Neuronal stem cell (in vitro differentiated cells): Measurements from ENCODE around the gene SSTR1.

Experiments
- DNase-seq: peaks from one replicate; pipeline ENCODE4 v3.0.0-alpha.2; 2013; ENCODE audit warnings: low spot score
- H2AFZ ChIP-seq: one replicate; pipeline ENCODE4 v1.6.1; 2013; ENCODE audit warnings: mild to moderate bottlenecking, low read length, inconsistent platforms
- H2AK5ac ChIP-seq: 2 replicates; pipeline ENCODE4 v1.6.1; 2013; ENCODE audit warnings: low read depth, mild to moderate bottlenecking, inconsistent platforms, low read length, moderate library complexity, mixed read lengths
- H2BK120ac ChIP-seq: 2 replicates; pipeline ENCODE4 v1.6.1; 2013; ENCODE audit warnings: low read depth, mild to moderate bottlenecking, inconsistent platforms, low read length, moderate library complexity, mixed read lengths
- H2BK12ac ChIP-seq: one replicate; pipeline ENCODE4 v1.6.1; 2013; ENCODE audit warnings: low read length, inconsistent platforms
- H2BK15ac ChIP-seq: 2 replicates; pipeline ENCODE4 v1.6.1; 2013; ENCODE audit warnings: mild to moderate bottlenecking, low read length, inconsistent platforms, mixed read lengths
- H2BK5ac ChIP-seq: one replicate; pipeline ENCODE4 v1.6.1; 2013; ENCODE audit warnings: inconsistent platforms, mild to moderate bottlenecking, low read length, moderate library complexity
- H3K14ac ChIP-seq: one replicate; pipeline ENCODE4 v1.6.1; 2013; ENCODE audit warnings: low read length, inconsistent platforms
- H3K18ac ChIP-seq: 2 replicates; pipeline ENCODE4 v1.6.1; 2013; ENCODE audit warnings: low read length, inconsistent platforms
- H3K23ac ChIP-seq: 2 replicates; pipeline ENCODE4 v1.6.1; 2013; ENCODE audit warnings: low read depth, mild to moderate bottlenecking, mixed read lengths, low read length, inconsistent platforms; ENCODE audit not compliant: poor library complexity
- H3K27ac ChIP-seq: replicated peaks from 3 replicates; pipeline ENCODE4 v1.5.1; 2013; ENCODE audit warnings: low read length, inconsistent platforms
- H3K27me3 ChIP-seq, 3 experiments: 2 replicates each; pipeline ENCODE4 v1.6.1; 2013; ENCODE audit warnings: low read length in 3 of 3, mild to moderate bottlenecking in 2 of 3, inconsistent platforms in 1 of 3, low read depth in 1 of 3, mixed read lengths in 1 of 3, moderate library complexity in 1 of 3; ENCODE audit not compliant: control insufficient read depth in 3 of 3, insufficient read depth in 3 of 3
- H3K36me3 ChIP-seq, 2 donors: replicated peaks in 1 of 2; 2 replicates each; pipeline ENCODE4 v1.6.1; 2013; ENCODE audit warnings: low read length in 2 of 2; ENCODE audit not compliant: control insufficient read depth in 2 of 2, insufficient read depth in 2 of 2
- H3K4ac ChIP-seq: 2 replicates; pipeline ENCODE4 v1.6.1; 2013; ENCODE audit warnings: inconsistent platforms, mild to moderate bottlenecking, low read length, moderate library complexity
- H3K4me1 ChIP-seq, 2 donors: 1 replicate in 1 of 2; 2 replicates in 1 of 2; pipeline ENCODE4 v1.6.1; 2013; ENCODE audit warnings: low read length in 2 of 2, low read depth in 1 of 2; ENCODE audit not compliant: control insufficient read depth in 2 of 2, insufficient read depth in 1 of 2
- H3K4me2 ChIP-seq: one replicate; pipeline ENCODE4 v1.6.1; 2013; ENCODE audit warnings: mild to moderate bottlenecking, low read length, inconsistent platforms; ENCODE audit not compliant: insufficient read depth, poor library complexity, severe bottlenecking
- H3K4me3 ChIP-seq, 2 donors: 2 replicates each; pipeline ENCODE4 v1.5.1; 2013; ENCODE audit warnings: low read length in 2 of 2, mild to moderate bottlenecking in 2 of 2, inconsistent platforms in 1 of 2, moderate library complexity in 1 of 2
- H3K79me1 ChIP-seq: one replicate; pipeline ENCODE4 v1.6.1; 2013; ENCODE audit warnings: low read depth, mild to moderate bottlenecking, inconsistent platforms, low read length, moderate library complexity
- H3K9ac ChIP-seq: one replicate; pipeline ENCODE4 v1.6.1; 2013; ENCODE audit warnings: mild to moderate bottlenecking, low read depth, low read length, inconsistent platforms; ENCODE audit not compliant: poor library complexity
- H3K9me3 ChIP-seq, 2 donors: replicated peaks in 1 of 2; 2 replicates each; pipeline versions ENCODE3 to v1.6.1; 2013; ENCODE audit warnings: low read length in 2 of 2, mild to moderate bottlenecking in 2 of 2, inconsistent platforms in 1 of 2, low read depth in 1 of 2, mixed read lengths in 1 of 2, moderate library complexity in 1 of 2; ENCODE audit not compliant: control insufficient read depth in 2 of 2, insufficient read depth in 1 of 2
- H4K8ac ChIP-seq: one replicate; pipeline ENCODE4 v1.6.1; 2013; ENCODE audit warnings: low read depth, mild to moderate bottlenecking, inconsistent platforms, low read length, moderate library complexity
- H4K91ac ChIP-seq: one replicate; pipeline ENCODE4 v1.6.1; 2013; ENCODE audit warnings: low read length, low read depth, mild to moderate bottlenecking, inconsistent platforms; ENCODE audit not compliant: poor library complexity
- WGBS, 2 donors: extraction: QIAGEN DNeasy Blood & Tissue Kit; methylation state at CpG; one replicate each; pipeline ENCODE4 v1.1.7; 2013; ENCODE audit warnings: missing lambda C conversion rate in 2 of 2, mixed read lengths in 1 of 2; ENCODE audit not compliant: insufficient read length in 2 of 2, insufficient replicate concordance in 1 of 2; ENCODE audit errors: extremely low coverage in 2 of 2; 5-methylcytosine and 5-hydroxymethylcytosine counted together

SSTR1 gene

DNA sequence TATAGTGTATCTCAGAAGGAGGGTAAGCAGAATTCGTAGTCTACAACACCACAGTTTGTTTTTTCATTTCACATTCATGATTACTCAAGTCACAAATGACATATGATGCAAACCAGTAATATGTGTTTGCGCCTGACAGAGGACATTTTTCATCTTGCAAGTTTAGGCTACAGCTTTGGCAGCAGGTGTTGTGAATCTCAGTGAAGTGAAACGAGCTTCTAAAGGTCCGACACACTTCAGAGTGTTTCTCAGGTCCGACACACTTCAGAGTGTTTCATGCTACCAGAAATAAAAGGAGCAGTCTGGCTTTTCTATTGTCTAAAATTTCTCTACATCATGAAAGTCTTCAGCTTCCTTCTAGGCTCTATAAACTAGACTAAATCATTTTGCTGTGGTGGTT, 25.5 kb downstream of the SSTR1 start:
- H3K27me3 ChIP-seq = no peaks in the 10 kb centered on the region
- H2BK120ac ChIP-seq = no peak overlapping the region
- no CpG with 5 or more reads among the region's 5 CpGs for WGBS, 2 donors
- H2AK5ac ChIP-seq = no peak overlapping the region
- H3K4me2 ChIP-seq = no peak overlapping the region
- no peak overlapping the region for H2BK15ac ChIP-seq
- H3K27ac ChIP-seq = no peak overlapping the region
- H3K23ac ChIP-seq = no peak overlapping the region
- H4K8ac ChIP-seq = no peak overlapping the region
- H2BK5ac ChIP-seq = no peak overlapping the region
- no peaks in the 10 kb centered on the region for H3K36me3 ChIP-seq
- H3K18ac ChIP-seq = no peak overlapping the region
- H2AFZ ChIP-seq = no peak overlapping the region
- H3K4me3 ChIP-seq = no peak overlapping the region
- H3K4me1 ChIP-seq = no peaks in the 10 kb centered on the region
- H3K4ac ChIP-seq = no peak overlapping the region
- no peak overlapping the region for H3K9ac ChIP-seq
- no peak overlapping the region for H2BK12ac ChIP-seq
- DNase-seq = no peak
- H3K9me3 ChIP-seq = peaks cover 0 to 1% of the 10 kb centered on the region in 2 donors
- H3K79me1 ChIP-seq = no peaks in the 10 kb centered on the region
- no peak overlapping the region for H4K91ac ChIP-seq
- no peak overlapping the region for H3K14ac ChIP-seq

DNA sequence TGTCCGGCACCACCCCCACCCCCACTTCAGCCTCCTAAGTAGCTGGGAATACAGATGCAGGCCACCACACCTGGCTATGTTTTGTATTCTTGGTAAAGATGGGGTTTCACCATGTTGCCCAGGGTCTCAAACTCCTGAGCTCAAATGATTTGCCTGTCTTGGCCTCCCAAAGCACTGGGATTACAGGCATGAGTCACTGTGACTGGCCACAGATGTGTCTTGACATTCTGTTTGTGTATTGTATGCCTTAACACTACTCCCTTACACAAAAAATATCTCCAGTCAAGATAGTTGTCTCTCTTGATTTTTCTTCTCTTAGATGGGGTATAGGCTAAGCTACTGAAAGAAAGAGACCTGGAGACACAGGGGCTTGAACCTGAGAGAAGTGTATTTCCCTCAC, 30.6 kb downstream of the SSTR1 start:
- no peak overlapping the region for H3K14ac ChIP-seq
- no peak overlapping the region for H3K9ac ChIP-seq
- H3K27me3 ChIP-seq = no peaks in the 10 kb centered on the region
- no peak overlapping the region for H3K23ac ChIP-seq
- H2AFZ ChIP-seq = no peak overlapping the region
- no peak overlapping the region for H3K4ac ChIP-seq
- H2BK12ac ChIP-seq = no peak overlapping the region
- no peak overlapping the region for H3K18ac ChIP-seq
- no peaks in the 10 kb centered on the region for H3K79me1 ChIP-seq
- no peak overlapping the region for H2BK120ac ChIP-seq
- no peak overlapping the region for H3K4me3 ChIP-seq
- H3K4me2 ChIP-seq = no peak overlapping the region
- H3K27ac ChIP-seq = no peak overlapping the region
- no peaks in the 10 kb centered on the region for H3K36me3 ChIP-seq
- H4K91ac ChIP-seq = no peak overlapping the region
- H3K4me1 ChIP-seq = no peaks in the 10 kb centered on the region
- no peak overlapping the region for H2BK5ac ChIP-seq
- H2BK15ac ChIP-seq = no peak overlapping the region
- no CpG with 5 or more reads among the region's 1 CpG for WGBS, 2 donors
- H2AK5ac ChIP-seq = no peak overlapping the region
- H4K8ac ChIP-seq = no peak overlapping the region
- no peak for DNase-seq
- peaks cover 0 to 1% of the 10 kb centered on the region in 2 donors for H3K9me3 ChIP-seq

GRCh38 chr14:38238878-38239277, 31.2 kb downstream of the SSTR1 start:
- Histone ChIP-seq H2AFZ (no peak overlapping the region), H3K27ac (no peak overlapping the region), H3K27me3 (no peaks in the 10 kb centered on the region), H3K4me1 (no peaks in the 10 kb centered on the region), H3K36me3 (no peaks in the 10 kb centered on the region), H3K18ac (no peak overlapping the region), H2BK5ac (no peak overlapping the region), H3K4me2 (no peak overlapping the region), H3K9me3 (peaks cover 0 to 1% of the 10 kb centered on the region in 2 donors), H3K9ac (no peak overlapping the region), H3K14ac (no peak overlapping the region), H3K79me1 (no peaks in the 10 kb centered on the region), H2BK120ac (no peak overlapping the region), H3K4me3 (no peak overlapping the region), H3K4ac (no peak overlapping the region), H3K23ac (no peak overlapping the region), H4K8ac (no peak overlapping the region), H2AK5ac (no peak overlapping the region), H2BK15ac (no peak overlapping the region), H2BK12ac (no peak overlapping the region), H4K91ac (no peak overlapping the region)
- DNase-seq = no peak

DNA sequence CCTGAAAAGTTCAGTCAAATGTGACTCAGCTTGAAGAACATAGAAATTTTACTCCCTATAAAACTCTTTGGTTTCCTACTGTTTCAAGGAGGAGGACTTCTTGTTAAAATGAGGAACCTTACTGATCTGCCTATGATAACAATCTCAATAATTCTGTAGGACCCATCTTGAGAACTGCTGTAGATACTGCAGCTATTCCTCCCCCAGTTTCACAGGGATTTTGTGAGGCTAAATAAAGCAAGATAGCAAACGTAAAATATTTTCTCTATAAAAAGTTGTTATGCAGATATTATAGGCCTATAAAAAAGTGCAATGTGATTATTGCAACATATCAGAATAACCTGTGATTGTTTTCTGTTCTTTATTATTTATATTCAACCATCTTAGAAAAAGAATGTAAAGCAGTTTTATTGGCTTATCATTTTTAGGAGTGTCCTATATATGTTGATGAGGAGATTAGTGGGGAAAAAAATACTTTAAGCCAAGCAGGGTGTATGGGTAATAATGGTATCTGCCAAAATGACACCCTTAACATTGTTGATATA, 36.1 kb downstream of the SSTR1 start:
- Histone ChIP-seq H3K27ac (no peak overlapping the region), H3K18ac (no peak overlapping the region), H2BK12ac (no peak overlapping the region), H3K23ac (no peak overlapping the region), H3K4me3 (no peak overlapping the region), H3K27me3 (no peaks in the 10 kb centered on the region), H3K14ac (no peak overlapping the region), H3K9ac (no peak overlapping the region), H2BK5ac (no peak overlapping the region), H3K4me2 (no peak overlapping the region), H4K8ac (no peak overlapping the region), H3K79me1 (no peaks in the 10 kb centered on the region), H4K91ac (no peak overlapping the region), H3K9me3 (no peaks in the 10 kb centered on the region), H2AK5ac (no peak overlapping the region), H3K4ac (no peak overlapping the region), H2BK15ac (no peak overlapping the region), H3K4me1 (no peaks in the 10 kb centered on the region), H3K36me3 (no peaks in the 10 kb centered on the region), H2BK120ac (no peak overlapping the region), H2AFZ (no peak overlapping the region)
- WGBS, 2 donors = no CpG with 5 or more reads among the region's 1 CpG
- no peak for DNase-seq
